GM12864 (cell line): ENCODE data around the gene ASXL2.

Experiments
- DNase-seq: peaks from one replicate; pipeline ENCODE4 v3.0.0-alpha.2; 2011; ENCODE audit warnings: low read depth
- H3K4me3 ChIP-seq: 2 replicates; pipeline ENCODE4 v1.5.1; 2011; ENCODE audit warnings: mild to moderate bottlenecking, low read depth, low read length, control low read depth
- TF ChIP-seq, protein P1 (sequence below): IDR thresholded peaks from 2 replicates; pipeline ENCODE4 v1.5.1; 2011; ENCODE audit warnings: low read depth, mild to moderate bottlenecking, moderate library complexity, low read length, control low read depth, inconsistent platforms; ENCODE audit errors: missing control alignments

The ASXL2 gene

DNA sequence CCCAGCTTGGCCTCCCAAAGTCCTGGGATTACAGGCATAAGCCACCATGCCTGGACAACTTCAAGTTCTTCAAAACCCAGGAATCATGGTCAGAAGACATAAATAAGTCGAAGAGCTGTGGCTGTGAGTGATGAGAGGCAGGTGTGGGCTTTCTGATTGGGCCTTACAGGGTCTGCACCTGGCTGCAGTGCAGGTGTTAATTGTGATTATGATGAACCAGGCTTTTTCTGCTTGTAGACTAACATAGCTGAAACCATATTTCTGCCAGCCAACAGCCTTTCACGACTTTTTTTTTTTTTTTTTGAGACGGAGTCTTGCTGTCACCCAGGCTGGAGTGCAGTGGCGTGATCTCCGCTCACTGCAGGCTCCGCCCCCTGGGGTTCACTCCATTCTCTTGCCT lies 190.1 kb downstream of the ASXL2 start:
- H3K4me3 ChIP-seq, result no peak overlapping the region
- DNase-seq, result no peak
- TF ChIP-seq, protein P1, sequence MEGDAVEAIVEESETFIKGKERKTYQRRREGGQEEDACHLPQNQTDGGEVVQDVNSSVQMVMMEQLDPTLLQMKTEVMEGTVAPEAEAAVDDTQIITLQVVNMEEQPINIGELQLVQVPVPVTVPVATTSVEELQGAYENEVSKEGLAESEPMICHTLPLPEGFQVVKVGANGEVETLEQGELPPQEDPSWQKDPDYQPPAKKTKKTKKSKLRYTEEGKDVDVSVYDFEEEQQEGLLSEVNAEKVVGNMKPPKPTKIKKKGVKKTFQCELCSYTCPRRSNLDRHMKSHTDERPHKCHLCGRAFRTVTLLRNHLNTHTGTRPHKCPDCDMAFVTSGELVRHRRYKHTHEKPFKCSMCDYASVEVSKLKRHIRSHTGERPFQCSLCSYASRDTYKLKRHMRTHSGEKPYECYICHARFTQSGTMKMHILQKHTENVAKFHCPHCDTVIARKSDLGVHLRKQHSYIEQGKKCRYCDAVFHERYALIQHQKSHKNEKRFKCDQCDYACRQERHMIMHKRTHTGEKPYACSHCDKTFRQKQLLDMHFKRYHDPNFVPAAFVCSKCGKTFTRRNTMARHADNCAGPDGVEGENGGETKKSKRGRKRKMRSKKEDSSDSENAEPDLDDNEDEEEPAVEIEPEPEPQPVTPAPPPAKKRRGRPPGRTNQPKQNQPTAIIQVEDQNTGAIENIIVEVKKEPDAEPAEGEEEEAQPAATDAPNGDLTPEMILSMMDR, result no peak

DNA sequence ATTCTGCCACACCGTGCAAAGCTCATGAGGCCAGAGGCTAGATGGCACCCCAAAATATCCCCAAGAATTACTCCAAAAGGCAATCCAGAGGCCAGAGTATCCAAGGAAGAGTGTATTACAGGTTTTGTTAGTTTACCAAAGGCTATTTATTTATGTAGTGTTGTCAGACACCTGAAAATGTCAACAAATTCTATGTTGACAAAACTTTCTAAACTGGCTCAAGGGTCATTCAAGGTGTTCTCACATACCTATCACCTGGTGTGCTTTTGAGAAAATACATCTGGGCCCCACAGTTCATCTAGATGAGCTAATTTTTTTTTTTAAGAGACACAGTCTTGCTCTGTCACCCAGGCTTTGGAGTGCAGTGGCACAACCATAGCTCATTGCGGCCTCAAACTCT lies 192.5 kb downstream of the ASXL2 start:
- no peak overlapping the region for H3K4me3 ChIP-seq
- TF ChIP-seq, protein P1, result no peak
- no peak for DNase-seq

DNA sequence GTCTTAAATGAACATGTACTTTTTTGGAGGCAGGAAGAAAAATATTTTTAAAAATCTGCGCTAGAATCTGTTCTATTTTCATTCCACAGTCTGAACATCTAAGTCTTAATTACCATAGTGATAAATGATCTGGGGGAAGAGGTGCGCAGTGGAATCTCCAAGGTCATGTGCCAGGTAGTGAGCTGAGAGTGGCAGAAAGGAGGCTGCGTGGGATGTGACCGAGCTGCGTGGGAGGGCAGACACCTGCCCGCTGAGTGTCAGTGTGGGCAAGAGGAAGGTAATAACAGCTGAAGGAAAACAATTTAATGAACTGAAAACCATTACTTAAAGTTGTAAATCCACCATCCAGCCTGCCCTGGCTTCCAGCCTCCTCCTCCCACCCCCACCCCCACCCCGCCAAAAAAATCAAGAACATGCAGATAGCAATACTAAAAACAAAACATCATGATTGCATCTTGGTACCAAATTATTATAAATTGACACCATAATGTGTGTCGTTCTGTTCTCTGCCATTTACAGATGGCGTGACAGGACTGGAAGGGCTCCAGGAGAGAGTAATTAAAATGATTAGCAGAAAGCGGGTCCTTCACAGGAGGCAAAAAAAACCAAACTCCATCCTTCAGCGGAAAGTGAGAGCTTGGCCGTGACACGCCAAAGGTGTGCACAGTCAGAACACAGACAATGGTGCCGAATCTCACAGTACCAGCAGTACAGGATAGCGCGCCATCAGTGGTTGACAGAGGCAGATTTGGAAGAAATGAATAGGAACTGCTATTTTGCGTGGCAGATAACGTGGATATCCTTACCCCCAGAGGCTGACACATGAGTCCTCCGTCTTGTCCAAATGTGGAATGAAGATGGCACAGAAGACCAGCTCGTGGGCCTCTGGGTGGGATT lies 193.5 kb downstream of the ASXL2 start:
- TF ChIP-seq, protein P1, result no peak
- DNase-seq, result no peak
- no peak overlapping the region for H3K4me3 ChIP-seq
